GM18870 (cell line): ENCODE results near the gene SFMBT1.

ENCODE experiments used
- ATAC-seq: cut with Tn5 transposase; IDR thresholded peaks from one replicate; pipeline ENCODE4 v1.9.1; 2021; ENCODE audit warnings: moderate library complexity; ENCODE audit not compliant: unreplicated experiment

SFMBT1 gene

DNA sequence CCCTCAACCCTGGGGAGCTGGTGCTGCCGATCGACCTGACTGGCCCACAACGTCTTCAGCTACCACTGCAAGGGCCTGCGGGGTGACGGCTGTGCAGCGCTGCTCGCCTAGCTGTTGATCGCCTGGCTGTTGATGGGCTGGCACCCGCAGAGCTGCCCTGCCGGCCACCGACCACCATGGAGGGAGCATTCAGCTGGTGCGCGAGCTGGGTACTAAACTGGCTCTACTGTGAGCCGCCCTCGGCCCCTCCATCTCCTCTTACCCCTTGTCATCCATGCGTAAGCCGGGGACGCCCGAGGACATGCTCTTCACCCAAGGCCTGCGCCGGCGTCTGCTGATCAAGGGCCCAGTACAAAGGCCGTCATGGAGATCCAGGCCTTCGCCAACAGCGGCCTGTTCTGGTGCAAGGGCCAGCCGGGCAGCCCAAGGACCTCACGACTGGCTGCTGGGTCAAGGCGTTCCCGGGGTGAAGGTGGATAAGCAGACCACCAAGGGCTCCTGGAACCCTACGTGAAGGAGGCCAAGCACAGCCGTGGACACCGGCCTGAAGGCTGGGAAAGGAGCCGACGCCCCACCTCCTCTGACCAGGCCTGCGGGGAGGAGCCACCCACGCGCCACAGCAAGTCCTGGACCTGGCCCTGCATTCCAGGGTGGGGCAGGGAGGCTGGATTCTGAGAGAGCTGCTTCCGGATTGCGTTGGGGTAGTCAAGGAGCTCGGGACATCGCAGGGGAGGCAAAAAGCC is 46.9 kb downstream of the SFMBT1 start:
- no peak for ATAC-seq

DNA sequence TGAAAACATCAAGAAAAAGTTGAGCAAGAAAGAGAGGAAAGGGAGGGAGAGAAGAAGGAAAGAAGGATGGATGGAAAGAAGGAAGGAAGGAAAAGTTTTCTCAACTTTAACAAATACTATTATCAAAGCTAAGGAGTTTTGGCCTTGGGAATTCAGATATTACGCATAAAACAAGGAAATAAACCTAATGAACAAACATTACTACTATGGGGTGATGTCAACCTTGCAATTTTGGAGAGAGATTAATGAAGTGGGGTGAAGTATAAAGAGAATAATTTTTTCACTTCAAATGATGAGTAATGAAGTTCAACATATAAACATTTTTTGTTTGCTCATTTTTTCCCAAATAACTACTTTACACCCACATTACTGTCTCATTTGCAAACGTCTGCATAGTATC is 55.2 kb downstream of the SFMBT1 start:
- ATAC-seq: no peak

DNA sequence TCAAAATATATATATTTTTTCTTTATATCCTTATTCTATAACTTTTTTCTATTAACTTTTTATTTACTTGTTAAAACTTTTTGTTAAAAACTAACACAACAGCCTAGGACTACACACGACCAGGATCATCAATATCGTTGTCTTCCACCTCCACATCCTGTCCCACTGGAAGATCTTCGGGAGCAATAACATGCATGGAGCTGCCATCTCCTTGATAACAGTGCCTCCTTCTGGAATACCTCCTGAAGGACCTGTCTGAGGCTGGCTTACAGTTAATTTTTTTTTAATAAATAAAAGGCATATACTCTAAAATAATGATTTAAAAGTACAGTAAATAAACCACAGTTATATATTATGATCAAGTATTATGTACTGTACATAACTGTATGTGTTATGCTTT is 58.9 kb downstream of the SFMBT1 start:
- ATAC-seq: no peak

DNA sequence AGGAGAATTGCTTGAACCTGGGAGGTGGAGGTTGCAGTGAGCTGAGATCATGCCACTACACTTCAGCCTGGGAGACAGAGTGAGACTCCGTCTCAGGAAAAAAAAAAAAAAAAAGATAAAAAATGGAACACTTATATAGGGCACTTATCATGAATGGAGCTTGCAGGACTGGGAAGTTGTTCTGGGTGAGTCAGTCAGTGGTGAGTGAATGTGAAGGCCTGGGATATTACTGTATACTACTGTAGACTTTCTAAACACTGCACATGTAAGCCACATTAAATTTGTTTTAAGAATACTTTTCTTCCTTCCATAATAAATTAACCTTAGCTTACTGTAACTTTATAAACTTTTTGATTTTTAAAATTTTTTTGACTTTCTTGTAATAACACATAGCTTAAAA is 59.8 kb downstream of the SFMBT1 start:
- no peak for ATAC-seq

DNA sequence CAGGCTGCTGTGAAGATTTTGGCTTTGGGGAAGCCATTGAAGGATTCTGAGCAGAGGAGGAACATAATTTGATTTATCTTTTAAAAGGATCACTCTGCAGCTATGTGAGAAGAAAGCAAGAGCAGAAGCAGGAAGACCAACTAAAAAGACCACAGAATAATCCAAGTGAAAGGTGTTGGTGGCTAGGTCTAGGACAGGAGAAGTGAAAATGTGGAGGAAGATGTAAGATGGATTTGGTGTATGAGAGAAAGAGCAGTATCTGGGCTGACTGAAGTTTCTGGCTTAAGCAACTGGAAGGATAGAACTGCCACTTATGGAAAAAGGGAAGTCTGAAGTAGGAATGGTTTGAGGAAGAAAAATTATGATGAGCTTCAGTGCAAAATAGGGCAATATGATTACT is 62.0 kb downstream of the SFMBT1 start:
- no peak for ATAC-seq

DNA sequence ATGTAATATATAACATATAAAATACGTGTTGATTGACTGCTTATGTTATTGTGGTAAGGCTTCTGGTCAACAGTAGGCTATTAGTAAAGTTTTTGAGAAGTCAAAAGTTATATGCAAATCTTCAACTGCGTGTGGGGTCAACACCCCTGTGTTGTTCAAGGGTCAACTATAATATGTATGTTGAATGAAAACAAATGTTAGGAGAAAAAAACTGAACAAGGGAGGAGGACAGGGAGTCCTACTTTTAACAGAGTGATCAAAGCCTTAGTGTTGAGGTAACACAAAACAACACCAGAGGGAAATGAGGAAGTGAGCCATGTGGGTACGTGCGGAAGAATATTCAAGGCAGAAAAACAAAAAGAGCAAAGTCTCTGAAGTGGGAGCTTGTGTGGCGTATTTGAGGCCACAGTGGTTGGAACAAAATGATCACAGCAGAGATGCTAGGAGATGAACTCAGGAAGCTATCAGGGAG is 62.5 kb downstream of the SFMBT1 start:
- peak; percentile 92 for ATAC-seq

DNA sequence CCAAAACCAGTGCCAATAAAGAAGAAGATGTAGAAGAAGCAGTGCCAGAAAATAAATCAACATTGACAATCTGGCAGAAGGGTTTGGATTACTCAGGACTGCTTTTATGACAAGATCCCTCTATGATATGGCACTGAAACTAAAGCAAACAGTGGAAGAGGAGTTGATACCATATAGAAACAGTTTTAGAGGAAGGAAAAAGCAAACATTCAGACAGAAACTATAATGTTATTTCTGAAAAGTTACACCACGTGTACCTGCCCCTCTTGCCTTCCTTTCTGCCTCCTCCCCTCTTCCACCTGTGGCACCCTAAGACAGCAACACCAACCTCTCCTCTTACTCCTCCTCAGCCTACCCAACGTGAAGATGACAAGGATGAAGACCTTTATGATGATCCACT is 63.0 kb downstream of the SFMBT1 start:
- ATAC-seq: no peak

- no peak for ATAC-seq
Measured at GRCh38 chr3:52979190-52979983, 66.5 kb downstream of the SFMBT1 start.

DNA sequence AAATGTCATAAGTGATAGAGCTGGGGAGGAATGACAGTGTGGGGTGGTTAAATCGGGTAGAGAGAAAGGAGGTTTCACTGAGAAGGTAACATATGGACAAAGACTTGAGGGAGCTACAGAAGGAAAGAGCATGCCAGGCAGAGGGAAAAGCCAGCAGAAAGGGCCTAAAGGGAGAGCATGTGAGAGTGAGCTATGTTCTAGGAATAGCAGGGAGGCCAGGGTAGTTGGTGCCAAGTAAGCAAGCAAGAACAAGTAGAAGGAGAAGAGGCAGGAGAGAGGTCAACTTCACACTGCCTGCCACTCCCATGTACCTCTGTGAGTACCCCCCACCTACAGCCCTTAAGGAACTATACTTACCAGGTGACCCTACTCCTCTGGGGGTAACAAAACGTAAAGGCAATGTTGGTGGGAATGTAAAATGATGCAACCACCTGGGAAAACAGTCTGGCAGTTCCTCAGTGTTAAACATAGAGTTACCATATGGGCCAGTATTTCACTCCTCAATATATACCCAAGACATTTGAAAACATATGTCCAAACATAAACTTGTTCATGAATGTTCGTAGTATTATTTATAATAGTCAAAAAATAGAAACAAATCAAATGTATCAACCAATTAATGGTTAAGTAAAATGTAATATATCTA is 67.6 kb downstream of the SFMBT1 start:
- no peak for ATAC-seq

- ATAC-seq: no peak
Measured at GRCh38 chr3:52973806-52974205, 72.1 kb downstream of the SFMBT1 start.

GRCh38 chr3:52971895-52972294 is 74.0 kb downstream of the SFMBT1 start:
- ATAC-seq: no peak

DNA sequence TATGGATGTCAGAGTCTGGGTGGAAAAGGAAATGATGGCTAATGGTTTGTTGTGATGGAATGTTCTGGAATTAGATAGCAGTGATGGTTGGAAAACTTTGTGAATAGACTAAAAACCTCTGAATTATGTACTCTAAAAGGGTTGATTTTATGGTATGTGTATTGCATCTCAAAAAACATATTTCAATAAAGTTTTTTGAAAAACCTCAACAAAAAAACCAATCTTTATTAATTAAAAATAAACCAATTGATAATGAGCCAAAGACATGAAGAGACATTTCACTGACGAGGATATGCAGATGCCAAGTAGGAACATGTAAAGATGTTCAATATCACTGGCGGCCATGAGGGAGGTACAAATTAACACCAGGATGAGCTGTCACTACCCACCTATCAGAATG is 78.5 kb downstream of the SFMBT1 start:
- no peak for ATAC-seq

DNA sequence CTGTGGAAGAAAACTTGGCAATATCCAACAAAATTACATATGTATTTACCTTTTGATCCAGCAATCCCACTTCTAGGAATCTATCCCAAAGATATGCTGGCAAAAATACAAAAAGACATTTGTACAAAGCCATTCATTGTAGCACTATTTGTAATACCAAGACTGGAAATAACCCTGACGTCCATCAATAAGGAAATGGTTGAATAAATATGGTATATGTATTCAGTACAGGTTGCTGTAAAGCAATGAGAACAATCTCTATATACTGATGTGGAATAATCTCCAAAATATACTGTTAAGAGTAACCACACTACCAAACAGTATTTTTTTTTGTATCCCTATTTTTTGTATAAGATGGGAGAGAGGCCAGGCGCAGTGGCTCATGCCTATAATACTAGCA is 83.7 kb downstream of the SFMBT1 start:
- no peak for ATAC-seq

GRCh38 chr3:52959773-52960172 is 86.1 kb downstream of the SFMBT1 start:
- ATAC-seq: no peak

GRCh38 chr3:52939600-52939999 is 106.3 kb downstream of the SFMBT1 start:
- no peak for ATAC-seq

- no peak for ATAC-seq
Measured at GRCh38 chr3:52934630-52935530, 111.0 kb downstream of the SFMBT1 start.

GRCh38 chr3:52931889-52932288 is 114.0 kb downstream of the SFMBT1 start:
- ATAC-seq: no peak

DNA sequence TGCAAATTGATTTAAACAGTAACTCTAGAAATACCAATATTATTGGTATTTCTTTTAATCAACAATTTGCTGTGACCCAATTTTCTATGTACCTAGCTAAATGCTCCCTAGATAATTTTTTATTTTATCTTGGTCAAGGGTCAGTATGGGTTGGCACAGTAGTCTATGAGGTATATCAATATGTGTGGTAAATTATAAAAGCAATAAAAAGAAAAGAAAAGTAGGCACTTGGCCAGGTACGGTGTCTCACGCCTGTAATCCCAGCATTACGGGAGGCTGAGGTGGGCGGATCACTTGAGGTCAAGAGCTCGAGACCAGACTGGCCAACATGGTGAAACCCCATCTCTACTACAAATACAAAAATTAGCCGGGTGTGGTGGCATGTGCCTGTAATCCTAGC is 114.5 kb downstream of the SFMBT1 start:
- no peak for ATAC-seq

DNA sequence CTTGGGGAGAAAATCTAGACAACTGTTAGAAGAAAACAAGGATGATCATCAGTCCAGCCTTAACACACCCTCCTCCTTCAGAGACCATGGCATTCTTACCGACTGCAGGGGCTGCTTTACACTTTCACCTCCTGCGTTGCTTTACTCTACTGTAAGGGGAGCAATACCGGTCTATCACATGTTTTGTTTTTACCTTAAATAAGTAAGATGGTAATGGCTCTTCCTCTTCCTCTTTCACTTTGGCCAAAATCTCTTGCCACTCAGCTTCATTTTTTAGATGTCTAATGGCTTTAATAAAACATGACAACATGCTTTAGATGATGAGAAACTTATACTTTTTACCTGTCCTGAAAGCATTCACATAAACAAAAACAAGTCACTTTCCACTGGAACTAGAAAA is 115.1 kb downstream of the SFMBT1 start:
- no peak for ATAC-seq

- no peak for ATAC-seq
Measured at GRCh38 chr3:52926554-52926953, 119.3 kb downstream of the SFMBT1 start.
